ENCODE results near the gene PPIA.
A peak's percentile ranks its signal among the peaks of the same experiment; 100 is the strongest.
"Not testable (repeated sequence)": the region's sequence is repeated elsewhere in the genome, so short reads cannot be mapped to it uniquely, and the experiment has no call there.

PPIA gene

DNA sequence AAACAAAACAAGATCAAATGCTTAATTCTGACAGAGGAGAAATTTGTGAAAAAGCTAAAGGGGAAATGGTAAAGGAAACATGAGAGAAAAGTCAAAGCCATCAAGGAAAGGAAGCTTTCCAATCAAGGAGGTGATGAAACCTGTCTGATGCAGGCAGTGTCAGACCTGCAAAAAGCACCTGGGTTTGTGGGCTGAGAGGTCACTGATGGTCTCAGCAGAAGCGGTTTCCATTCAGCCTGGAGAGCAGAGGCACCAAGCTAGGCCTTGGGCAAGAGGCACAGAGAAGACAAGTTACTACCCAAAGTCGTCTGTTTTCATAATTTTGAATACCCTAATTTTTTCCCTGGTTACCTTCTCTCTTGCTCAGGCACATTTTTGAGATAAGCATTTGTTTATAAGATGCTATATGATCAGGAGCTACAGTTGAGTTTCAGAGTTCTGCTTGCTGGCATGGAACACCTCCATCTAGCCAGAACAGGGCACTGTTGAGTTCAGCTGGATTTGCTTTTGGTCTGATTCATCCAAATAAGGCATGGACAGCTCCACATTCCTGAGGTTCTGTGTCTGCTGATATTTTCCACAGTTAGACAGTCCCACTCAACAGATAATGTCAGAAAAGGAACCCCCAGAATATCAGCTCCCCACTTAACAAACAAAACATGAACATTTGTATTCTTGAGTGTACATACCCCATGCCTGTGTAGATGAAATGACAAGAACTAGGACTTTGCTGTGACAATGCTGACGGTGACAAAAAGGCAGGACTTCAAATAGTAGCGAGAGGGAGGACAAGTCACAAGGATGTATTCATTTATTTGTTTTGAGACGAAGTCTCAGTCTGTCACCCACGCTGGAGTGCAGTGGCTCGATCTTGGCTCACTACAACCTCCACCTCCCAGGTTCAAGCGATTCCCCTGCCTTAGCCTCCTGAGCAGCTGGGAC, 4.9 kb upstream of the PPIA start:
- DNase-seq, result no peak

DNA sequence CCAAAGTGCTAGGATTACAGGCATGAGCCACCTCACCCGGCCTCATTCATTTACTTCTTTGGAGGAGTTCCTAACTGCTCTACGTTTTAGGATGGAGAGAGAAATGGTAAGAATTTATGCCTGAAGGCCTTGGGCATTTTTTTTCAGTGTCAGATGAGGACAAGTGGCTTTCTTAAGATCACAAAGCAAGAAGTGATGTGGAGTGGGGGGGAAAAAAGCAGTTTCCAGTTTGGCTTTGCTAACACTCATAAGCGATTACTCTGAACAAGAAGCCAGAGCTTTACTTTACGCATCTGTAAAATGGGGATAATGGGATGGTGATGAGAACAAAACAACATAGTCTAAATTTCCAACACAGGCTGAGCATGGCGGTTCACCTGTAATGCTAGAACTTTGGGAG, 2.6 kb upstream of the PPIA start:
- no peak for DNase-seq

DNA sequence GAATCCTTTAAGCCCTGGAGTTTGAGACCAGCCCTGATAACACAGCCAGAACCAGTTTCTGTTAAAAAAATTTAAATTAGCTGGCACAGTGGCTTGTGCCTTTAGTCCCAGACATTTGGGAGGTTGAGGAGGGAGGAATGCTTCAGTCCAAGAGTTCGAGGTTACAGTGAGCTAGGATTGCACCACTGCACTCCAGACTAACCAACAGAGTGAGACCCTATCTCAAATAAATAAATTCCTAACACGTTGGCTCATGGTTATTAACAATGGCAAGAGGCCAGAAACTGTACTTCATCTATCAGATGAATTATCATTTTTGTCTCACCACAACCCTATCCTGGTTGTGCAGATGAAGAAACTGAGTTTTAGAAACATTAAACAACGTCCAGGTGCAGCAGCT, 2.1 kb upstream of the PPIA start:
- no peak for DNase-seq

DNA sequence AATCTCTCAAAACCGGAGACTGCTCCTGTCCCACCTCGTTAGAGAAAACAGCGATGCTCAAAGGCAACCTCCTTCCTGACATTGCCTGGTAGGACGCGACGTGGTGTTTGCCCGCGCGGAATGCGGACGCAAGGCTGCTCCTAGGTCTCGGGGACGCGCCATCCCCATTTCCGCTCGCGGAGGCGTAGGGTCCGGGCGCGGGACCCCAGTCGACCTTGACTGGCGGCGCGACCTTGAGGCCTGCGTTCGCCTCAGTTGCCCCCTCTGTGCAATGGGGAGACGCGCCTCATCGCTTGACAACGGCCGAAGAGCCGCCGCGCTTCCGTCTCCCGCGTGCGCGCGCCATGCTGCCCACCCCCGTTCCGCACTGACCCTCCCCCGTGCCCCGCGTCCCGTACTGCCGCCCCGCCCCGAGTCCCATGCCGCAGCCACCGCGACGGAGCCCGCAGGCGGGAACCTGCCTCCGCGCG, 412 bp upstream of the PPIA start:
- DNase-seq, result peak; percentile 87

DNA sequence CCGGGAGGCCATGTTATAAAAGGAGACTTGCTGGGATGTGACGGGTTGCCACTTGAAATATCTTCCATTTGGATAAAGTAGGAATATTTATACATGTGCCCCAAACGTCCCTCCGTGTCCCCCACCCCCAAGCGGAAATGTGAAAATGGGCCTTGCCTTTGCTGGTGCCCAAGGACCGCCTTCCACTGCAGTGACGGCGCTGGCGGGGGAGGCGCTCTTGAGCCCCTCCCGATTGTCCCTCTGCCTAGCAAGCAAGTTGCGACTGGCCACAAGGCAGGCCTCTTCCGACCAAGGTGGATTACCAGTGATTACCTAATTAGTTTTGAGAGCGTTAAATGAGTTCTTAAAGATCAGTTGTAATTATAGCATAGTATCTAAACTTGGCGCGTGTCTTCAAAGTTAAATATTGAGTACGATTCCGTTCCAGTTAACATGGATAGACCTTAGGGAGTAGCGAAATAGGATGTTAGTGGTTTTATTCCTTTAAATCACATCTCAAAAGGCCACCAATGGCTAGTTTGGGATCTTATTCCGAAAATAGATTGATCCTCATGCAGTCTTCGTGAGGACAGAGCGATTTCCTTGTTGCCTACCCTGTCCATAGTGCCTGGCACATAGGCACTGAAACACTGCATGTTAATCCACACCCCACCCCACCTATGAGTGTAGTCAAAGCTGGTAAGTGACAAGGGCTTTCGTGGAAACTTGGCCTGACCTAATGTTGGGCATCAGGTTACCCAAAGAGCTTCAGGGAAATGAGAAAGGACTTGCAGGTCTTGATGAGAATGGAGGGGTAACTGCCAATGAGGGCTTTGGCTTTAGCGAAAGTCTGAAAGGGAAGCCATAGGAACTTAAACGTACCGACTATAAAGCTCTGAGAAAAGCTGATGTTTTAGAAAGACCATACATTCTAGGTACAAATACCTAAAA, 1.1 kb downstream of the PPIA start:
- DNase-seq, result peak; percentile 86

DNA sequence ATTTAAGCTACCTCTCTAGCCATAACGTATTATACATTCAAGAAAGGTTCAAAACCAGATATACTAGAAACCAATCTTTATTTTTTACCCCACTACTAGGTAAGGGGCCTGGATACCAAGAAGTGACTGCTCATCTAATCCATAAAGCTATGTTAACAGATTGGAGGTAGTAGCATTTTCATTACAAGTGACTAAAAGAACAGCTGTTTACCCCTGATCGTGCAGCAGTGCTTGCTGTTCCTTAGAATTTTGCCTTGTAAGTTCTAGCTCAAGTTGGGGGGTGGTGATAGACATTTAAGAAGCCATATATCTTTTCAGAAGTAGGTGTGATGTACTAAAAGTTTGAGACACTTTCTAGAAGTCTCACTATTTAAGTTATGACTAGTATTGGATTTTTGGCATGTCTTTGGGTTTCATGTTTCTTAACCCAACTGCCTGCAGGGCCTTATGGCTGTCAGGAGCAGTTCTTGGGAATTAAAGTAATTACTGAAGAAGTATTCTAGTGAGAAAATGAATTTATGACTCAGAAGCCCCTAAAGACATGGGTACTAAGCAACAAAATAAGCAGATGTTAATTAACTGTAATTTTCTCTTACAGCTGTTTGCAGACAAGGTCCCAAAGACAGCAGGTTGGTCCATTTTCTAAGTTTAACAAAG, 2.3 kb downstream of the PPIA start:
- DNase-seq, result no peak

DNA sequence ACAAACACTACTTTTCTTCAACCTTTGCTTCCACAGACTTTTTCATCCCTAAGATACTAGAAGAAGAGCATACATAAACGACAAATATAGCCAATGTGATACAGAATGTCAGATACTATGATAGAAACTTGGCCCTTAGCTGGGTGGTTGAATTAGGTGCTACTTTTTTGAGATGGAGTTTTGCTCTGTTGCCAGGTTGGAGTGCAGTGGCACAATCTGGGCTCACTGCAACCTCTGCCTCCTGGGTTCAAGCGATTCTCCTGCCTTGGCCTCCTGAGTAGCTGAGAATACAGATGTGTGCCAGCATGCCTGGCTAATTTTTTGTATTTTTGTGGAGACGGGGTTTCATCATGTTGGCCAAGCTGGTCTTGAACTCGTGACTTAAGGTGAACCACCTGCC, 3.5 kb downstream of the PPIA start:
- no peak for DNase-seq

DNA sequence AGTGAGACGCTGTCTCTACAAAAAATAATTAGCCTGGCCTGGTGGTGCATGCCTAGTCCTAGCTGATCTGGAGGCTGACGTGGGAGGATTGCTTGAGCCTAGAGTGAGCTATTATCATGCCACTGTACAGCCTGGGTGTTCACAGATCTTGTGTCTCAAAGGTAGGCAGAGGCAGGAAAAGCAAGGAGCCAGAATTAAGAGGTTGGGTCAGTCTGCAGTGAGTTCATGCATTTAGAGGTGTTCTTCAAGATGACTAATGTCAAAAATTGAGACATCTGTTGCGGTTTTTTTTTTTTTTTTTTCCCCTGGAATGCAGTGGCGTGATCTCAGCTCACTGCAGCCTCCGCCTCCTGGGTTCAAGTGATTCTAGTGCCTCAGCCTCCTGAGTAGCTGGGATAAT, 5.4 kb downstream of the PPIA start:
- DNase-seq, result no peak

DNA sequence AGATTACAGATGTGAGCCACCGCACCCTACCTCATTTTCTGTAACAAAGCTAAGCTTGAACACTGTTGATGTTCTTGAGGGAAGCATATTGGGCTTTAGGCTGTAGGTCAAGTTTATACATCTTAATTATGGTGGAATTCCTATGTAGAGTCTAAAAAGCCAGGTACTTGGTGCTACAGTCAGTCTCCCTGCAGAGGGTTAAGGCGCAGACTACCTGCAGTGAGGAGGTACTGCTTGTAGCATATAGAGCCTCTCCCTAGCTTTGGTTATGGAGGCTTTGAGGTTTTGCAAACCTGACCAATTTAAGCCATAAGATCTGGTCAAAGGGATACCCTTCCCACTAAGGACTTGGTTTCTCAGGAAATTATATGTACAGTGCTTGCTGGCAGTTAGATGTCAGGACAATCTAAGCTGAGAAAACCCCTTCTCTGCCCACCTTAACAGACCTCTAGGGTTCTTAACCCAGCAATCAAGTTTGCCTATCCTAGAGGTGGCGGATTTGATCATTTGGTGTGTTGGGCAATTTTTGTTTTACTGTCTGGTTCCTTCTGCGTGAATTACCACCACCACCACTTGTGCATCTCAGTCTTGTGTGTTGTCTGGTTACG, 6.0 kb downstream of the PPIA start:
- DNase-seq, result no peak

DNA sequence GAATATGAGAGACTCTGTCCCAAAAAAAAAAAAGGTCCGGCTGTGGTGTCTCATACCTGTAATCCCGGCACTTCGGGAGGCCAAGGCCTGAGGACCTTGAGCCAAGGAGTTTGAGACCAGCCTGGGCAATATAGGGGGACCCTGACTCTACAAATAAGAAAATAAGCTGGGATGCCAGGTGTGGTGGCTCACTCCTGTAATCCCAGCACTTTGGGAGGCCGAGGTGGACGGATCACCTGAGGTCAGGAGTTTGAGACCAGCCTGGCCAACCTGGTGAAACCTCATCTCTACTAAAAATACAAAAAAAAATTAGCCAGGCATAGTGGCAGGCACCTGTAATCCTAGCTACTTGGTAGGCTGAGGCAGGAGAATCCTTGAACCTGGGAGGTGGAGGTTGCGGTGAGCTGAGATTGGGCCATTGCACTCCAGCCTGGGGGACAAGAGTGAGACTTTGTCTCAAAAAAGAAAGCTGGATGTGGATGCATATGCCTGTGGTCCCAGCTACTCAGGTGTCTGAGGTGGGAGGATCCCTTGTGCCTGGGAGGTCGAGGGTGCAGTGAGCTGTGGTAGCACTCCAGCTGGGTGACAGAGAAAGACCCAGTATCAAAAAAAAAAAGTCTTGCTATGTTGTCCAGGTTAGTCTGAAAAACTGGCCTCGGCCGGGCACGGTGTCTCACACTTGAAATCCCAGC, 7.5 kb downstream of the PPIA start:
- not testable (repeated sequence) for DNase-seq

DNA sequence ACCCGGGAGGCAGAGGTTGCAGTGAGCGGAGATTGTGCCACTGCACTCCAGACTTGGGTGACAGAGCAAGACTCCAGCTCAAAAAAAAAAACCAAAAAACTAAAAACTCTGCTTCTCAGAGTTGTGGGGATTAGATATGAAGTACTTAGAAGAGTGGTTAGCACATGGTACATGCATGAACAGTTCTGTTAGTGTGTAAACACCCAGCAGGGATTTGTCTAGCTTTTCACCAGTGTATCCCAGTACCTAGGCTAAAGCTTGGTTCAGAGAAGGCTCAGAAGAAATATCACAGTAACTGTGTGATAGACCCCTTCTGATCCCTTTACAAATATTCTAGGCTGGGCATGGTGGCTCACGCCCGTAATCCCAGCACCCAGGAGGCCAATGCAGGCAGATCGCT, 9.5 kb downstream of the PPIA start:
- no peak for DNase-seq

DNA sequence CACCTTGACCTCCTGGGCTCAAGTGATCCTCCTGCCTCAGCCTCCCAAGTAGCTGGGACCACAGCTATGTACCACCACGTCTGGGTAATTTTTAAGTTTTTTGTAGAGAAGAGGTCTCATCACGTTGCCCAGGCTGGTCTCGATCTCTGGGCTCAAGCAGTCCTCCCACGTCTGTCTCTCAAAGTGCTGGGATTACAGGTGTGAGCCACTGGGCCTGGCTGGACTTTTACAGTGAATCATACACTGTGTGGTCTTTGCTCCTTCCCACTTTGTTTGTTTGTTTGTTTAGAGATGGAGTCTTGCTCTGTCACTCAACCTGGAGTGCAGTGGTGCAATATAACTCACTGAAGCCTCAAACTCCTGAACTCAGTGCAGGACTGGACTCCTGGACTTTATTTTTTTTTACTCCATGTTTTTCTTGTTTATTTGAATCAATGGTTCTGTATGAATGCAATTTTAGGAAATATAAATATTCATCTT, 12.5 kb downstream of the PPIA start:
- no peak for DNase-seq

DNA sequence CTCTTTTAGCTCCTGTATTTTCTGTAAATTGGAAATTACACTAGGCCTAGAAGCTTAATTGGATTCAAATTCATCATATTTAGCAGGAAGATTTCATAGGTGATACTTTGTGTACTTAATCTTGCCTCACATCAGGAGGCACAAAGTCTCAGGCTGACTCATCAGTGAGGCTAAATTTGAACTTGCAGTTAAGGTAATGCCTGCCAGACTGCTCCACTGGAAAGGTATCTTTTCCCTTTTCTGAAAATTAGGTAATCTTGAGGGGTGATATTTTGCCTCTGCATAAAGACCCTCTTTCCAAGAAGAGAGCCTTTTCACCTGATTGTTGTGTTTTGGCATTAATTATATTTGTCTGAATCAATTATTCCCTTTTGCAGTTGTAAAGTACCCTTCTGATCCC, 14.6 kb downstream of the PPIA start:
- DNase-seq, result no peak

DNA sequence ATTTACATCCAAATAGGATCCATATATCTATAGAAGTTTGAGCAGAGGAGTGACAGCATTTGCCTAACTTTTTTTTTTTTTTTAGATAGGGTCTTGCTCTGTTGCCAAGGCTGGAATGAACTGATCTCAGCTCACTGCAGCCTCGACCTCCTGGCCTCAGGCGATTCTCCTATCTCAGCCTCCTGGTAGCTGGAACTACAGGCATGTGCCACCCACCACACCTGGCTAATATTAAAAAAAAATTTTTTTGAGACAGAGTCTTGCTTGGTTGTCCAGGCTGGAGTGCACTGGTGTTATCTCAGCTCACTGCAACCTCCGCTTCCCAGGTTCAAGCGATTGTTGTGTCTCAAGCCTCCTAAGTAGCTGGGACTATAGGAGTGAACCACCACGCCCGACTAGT, 15.1 kb downstream of the PPIA start:
- no peak for DNase-seq

DNA sequence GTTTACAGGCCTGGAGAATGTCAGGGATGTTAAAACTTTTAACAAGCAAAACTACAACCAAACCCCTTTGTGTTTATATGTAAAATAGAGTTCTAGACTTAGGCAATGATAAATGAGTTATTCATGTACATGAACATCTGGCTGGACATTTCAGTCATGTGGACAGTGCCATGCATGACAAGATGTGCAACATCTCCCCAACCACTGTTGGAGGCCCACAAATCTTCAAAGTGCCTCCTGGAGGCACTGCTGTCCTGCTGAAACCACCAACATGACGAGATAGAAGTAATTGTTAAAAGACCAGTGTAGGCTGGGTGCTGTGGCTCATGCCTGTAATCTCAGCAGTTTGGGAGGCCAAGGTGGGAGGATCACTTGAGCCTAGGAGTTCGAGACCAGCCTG, 18.4 kb downstream of the PPIA start:
- DNase-seq, result no peak

DNA sequence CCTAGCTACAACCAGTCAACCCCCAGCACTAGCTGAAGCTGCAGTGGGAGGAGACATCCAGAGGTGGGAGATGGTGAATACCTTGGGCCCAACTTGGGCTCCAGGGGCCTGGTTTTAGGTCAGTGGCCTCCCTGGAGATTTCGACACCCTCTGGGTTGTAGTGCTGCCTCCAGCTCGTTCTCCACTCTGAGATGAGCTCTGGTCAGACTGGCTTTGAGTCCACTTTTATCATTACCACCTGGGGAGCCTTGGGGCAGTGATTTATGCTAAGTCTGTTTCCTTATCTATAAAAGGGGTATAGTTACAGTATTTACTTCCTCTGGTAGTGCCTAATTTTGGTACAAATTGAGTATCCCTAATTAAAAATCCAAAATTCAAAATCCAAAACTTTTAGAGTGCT, 22.8 kb downstream of the PPIA start:
- no peak for DNase-seq

DNA sequence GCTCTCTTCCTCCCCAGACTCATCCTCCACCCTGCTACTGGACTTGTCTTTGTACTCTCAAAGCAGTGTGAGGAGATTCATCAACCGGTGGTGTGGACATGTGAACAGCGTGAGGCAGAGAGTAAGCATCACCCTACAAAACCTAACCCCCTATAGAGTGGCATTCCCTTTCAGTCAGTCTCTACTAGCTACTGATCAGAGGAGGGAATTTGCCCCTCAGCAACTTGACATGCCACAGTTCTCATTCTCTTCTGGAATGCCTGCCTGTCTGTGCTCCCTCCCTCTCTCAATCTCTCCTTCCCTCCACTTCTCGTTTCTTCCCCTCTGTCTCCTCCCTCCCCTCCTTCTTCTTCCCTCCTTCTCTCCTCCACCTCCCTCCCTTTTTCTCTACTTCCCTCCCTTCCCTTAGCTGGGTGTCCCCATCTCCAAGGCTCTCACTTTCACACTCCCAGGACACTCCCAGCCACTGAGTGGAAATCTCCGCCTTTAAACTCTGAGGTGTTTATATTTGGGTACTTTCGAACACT, 26.8 kb downstream of the PPIA start:
- DNase-seq, result no peak

DNA sequence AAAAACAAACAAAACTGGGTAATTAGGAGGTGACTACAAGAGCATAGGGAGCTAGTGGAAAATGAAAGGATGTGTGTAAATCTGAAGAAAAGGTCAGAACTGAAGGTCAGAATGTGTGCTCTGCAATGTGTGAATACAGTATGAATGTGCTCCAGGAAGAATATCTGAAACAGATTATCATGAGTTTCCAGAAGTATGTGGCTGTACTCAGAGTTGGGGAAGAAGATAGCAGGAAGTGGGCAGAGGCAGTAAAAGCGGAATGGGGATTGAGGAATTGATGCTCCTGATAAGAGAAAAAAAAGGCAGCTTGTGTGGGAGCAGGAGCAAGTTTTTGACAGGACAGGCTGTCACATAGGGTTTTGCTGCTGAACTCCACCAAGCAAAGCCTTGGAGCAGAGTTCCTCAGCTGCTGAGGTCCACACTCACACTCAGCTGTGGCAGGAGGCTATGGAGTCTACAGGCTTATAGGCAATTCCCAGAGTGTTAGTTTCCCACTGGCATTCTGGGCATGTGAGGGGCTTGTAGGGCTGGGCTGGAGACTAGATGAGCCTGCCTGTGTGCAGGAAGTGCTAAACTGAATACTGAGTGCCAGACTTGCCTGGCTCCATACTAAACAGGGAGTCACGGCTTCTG, 28.5 kb downstream of the PPIA start:
- no peak for DNase-seq

DNA sequence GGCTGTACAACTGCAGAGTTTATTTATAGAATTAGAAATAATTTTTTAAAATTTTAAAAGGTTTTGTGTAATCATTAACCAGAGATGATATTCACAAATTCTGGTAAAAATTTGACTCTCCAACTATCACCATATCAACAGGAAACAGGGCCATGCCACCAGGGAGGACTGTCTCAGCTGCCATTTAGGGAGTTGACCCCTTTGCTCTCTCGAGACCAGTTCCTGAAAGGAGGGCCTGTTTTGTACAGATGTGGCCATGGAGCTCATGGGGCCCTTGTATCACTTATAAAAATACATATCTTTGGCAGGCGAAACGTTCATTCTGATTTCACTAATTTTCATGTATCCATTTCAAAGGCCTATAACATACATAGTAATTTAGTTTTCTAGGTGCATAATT, 31.1 kb downstream of the PPIA start:
- no peak for DNase-seq

DNA sequence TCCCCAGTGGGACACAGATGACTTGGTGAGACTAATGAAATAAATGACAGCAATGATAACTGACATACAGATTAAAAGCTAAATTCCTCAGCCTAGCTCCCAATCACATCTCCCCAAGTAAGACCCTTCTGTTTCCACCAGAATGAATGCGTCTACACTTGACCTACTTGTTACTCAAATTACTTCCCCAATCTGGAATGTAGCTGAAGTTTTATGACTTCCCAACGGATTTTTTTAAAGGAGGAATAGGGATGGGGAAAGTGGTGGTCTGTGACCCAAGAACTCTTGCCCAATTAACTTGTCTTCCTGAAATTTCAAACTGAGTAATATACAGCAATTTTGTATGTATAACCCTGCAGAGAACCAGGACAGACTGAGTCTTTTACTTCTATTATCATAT, 42.3 kb downstream of the PPIA start:
- no peak for DNase-seq

DNA sequence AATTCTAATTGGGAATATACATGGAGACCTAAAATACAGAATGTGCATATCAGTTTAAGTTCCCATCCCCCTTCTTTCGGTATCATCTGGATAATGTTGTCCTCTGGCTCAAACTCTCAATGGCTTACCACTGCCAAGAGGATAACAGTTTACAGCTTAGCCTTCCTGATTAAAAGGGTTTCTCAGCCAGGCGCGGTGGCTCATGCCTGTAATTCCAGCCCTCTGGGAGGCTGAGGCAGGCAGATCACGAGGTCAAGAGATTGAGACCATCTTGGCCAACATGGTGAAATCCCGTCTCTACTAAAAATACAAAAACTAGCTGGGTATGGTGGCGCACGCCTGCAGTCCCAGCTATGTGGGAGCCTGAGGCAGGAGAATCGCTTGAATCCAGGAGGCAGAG, 46.2 kb downstream of the PPIA start:
- not testable (repeated sequence) for DNase-seq

Data from NCI-H146 (cell line).